A549 (cell line): ENCODE measurements around the gene SMIM10L2A. TPM values are rescaled to one million over a fixed set of nuclear protein-coding genes. Genes with fewer than 3 reads are reported as not detected.
"Not testable (repeated sequence)": the region's sequence is repeated elsewhere in the genome, so short reads cannot be mapped to it uniquely, and the experiment has no call there.

Source experiments
- ATAC-seq, 2 experiments: fragments of 200-7000 bp in 1 of 2; fragments of >200 bp in 1 of 2; cut with Nextera tagmentation in 1 of 2; cut with Tn5 transposase in 1 of 2; 3 replicates each; pipeline versions ENCODE4 v1.8.0 to v1.9.1; 2018 to 2020; ENCODE audit warnings: mild to moderate bottlenecking in 1 of 2, moderate library complexity in 1 of 2
- CTCF ChIA-PET: fragments of 300-600 bp; sonication (Branson Sonifier 250); formaldehyde crosslinking; extraction: SDS; loops from one replicate; lab custom pipeline; 2021; ENCODE audit warnings: antibody characterized with exemption, inconsistent platforms; lab: Yijun Ruan, JAX
- POLR2A ChIA-PET: fragments of 350-600 bp; formaldehyde crosslinking; extraction: SDS; loops from one replicate; lab custom pipeline; 2021; ENCODE audit warnings: antibody characterized with exemption, inconsistent platforms; lab: Yijun Ruan, JAX
- DNase-seq, 2 experiments: peaks; one replicate each; pipeline versions ENCODE4 v3.0.0 to v3.0.0-alpha.2; 2011 to 2016; ENCODE audit warnings: low read depth in 1 of 2, low spot score in 1 of 2
- FAIRE-seq: peaks from 2 replicates; lab custom pipeline; 2011; peaks lifted over from hg19 to GRCh38; lab: Jason Lieb, UNC
- H3K27ac ChIP-seq, 2 experiments: fragments of >200 bp; sonication (Bioruptor Twin); formaldehyde crosslinking; 3 replicates each; pipeline ENCODE4 v1.5.1; 2016 to 2017
- H3K4me1 ChIP-seq: fragments of >200 bp; sonication (Bioruptor Twin); formaldehyde crosslinking; 3 replicates; pipeline ENCODE4 v1.6.1; 2016
- H3K4me2 ChIP-seq: fragments of >200 bp; sonication (Bioruptor Twin); formaldehyde crosslinking; 3 replicates; pipeline ENCODE4 v1.6.1; 2016
- H3K4me3 ChIP-seq: fragments of >200 bp; sonication (Bioruptor Twin); formaldehyde crosslinking; 3 replicates; pipeline ENCODE4 v1.5.1; 2016
- H3K9me3 ChIP-seq: fragments of >200 bp; sonication (Bioruptor Twin); formaldehyde crosslinking; 3 replicates; pipeline ENCODE4 v1.6.1; 2016
- BCL3 ChIP-seq: fragments of >200 bp; sonication (Bioruptor Twin); formaldehyde crosslinking; IDR thresholded peaks from 3 replicates; pipeline ENCODE4 v1.6.1; 2016
- FOXS1 ChIP-seq: fragments of 250-450 bp; sonication (Bioruptor Pico); IDR thresholded peaks from 2 replicates; pipeline ENCODE4 v1.5.0; 2020; ENCODE audit warnings: mild to moderate bottlenecking, moderate library complexity
- KDM1A ChIP-seq: fragments of 200-600 bp; sonication (generic); IDR thresholded peaks from 2 replicates; pipeline ENCODE4 v1.6.1; 2016; ENCODE audit warnings: low read depth, mild to moderate bottlenecking
- MAX ChIP-seq: IDR thresholded peaks from 2 replicates; pipeline ENCODE4 v1.6.1; 2012
- POLR2A ChIP-seq: IDR thresholded peaks from 2 replicates; pipeline ENCODE4 v1.6.1; 2012; ENCODE audit warnings: mild to moderate bottlenecking, low read length
- RAD21 ChIP-seq, 2 experiments: fragments of >200 bp in 1 of 2; sonication (Bioruptor Twin) in 1 of 2; formaldehyde crosslinking in 1 of 2; IDR thresholded peaks in 1 of 2; conservative IDR thresholded peaks in 1 of 2; 2 replicates in 1 of 2; 3 replicates in 1 of 2; pipeline ENCODE4 v1.6.1; 2012 to 2018; ENCODE audit warnings: inconsistent platforms in 1 of 2
- SREBF2 ChIP-seq: fragments of 450-650 bp; IDR thresholded peaks from 2 replicates; pipeline ENCODE4 v1.6.1; 2014; ENCODE audit warnings: mild to moderate bottlenecking, moderate library complexity
- WGBS: methylation state at CpG from one replicate; pipeline ENCODE4 v1.1.6; 2017; ENCODE audit errors: missing lambda C conversion rate; 5-methylcytosine and 5-hydroxymethylcytosine counted together
- polyA plus RNA-seq, 4 experiments: library from polyadenylated mRNA; depleted of rRNA in 3 of 4; stranded (reverse); fragments of >200 nt; fragmentation: RNase III in 1 of 4; extraction: RNeasy Plus Mini Kit Qiagen cat#74134 plus additional on column Dnase treatment in 1 of 4; gene quantifications; 2 replicates in 3 of 4; 3 replicates in 1 of 4; pipeline ENCODE4 v1.2.3, GENCODE V29; 2011 to 2017

SMIM10L2A gene
- polyA plus RNA-seq, 2 of the 4 experiments (the other 2 are of a cell fraction) = 0.37 to 0.59 TPM

GRCh38 chrX:135420831-135421230 lies 913 bp upstream of the SMIM10L2A start:
- Histone ChIP-seq H3K4me2 (peak overlapping the region; percentile 93; the same call in 2 of the 3 replicates), H3K4me3 (no peak overlapping the region), H3K4me1 (no peaks in the 10 kb centered on the region; the same call in 2 of the 3 replicates), H3K9me3 (no peaks in the 10 kb centered on the region), H3K27ac (no peak overlapping the region)
- POLR2A ChIA-PET = no interaction called here
- WGBS = 89% methylated on average over 12 of the region's 12 CpGs
- CTCF ChIA-PET = no interaction called here
- no peak for ATAC-seq
- no peak for DNase-seq
- TF ChIP-seq RAD21 (conservative IDR thresholded peaks at IDR 0.05 in 1 of 2, IDR thresholded peaks at IDR 0.05 in 1 of 2) (no peak), SREBF2 (no peak)
- no peak for FAIRE-seq

- DNase-seq (peak; percentile 55 to 79), FAIRE-seq (no peak), ATAC-seq (peak; percentile 93 to 96)
- Histone ChIP-seq H3K9me3 (no peaks in the 10 kb centered on the region), H3K27ac (peak overlapping the region; percentile 61 to 75; a peak in 5 of 6 replicates), H3K4me2 (peak overlapping the region; percentile 93), H3K4me1 (no peaks in the 10 kb centered on the region), H3K4me3 (peak overlapping the region; percentile 57)
- TF ChIP-seq MAX (no peak), KDM1A (no peak), POLR2A (peak; percentile 13; the same call in 1 of the 2 replicates)
- ChIA-PET POLR2A (interaction anchor here (0.6 kb wide), 1 partner anchor 545 kb away, joined by 5 read pairs; no protein-coding TSS in a partner anchor), CTCF (no interaction called here)
- 6% methylated on average over 8 of the region's 29 CpGs for WGBS
Measured at GRCh38 chrX:135421537-135421931, 210 bp upstream of the SMIM10L2A start.

GRCh38 chrX:135422810-135423168 lies 1.0 kb downstream of the SMIM10L2A start:
- ATAC-seq, DNase-seq, H3K4me1 ChIP-seq, CTCF ChIA-PET, H3K27ac ChIP-seq, POLR2A ChIA-PET, FAIRE-seq, H3K9me3 ChIP-seq: not testable (repeated sequence)
- Histone ChIP-seq H3K4me2 (peak overlapping the region; percentile 93; the same call in 2 of the 3 replicates), H3K4me3 (peak overlapping the region; percentile 57; the same call in 1 of the 3 replicates)
- 95% methylated on average over 5 of the region's 10 CpGs for WGBS

- POLR2A ChIA-PET, ATAC-seq, H3K27ac ChIP-seq, H3K4me1 ChIP-seq, H3K4me2 ChIP-seq, H3K9me3 ChIP-seq, DNase-seq, H3K4me3 ChIP-seq, CTCF ChIA-PET: not testable (repeated sequence)
- 78% methylated on average over 5 of the region's 9 CpGs for WGBS
- peak; percentile 59 for FAIRE-seq
Measured at GRCh38 chrX:135423173-135423864, 1.6 kb downstream of the SMIM10L2A start.

- TF ChIP-seq SREBF2 = no peak
- POLR2A ChIA-PET = no interaction called here
- WGBS = 90% methylated on average over 7 of the region's 9 CpGs
Measured at GRCh38 chrX:135424469-135424868, 2.7 kb downstream of the SMIM10L2A start.

GRCh38 chrX:135425026-135425965 lies 3.6 kb downstream of the SMIM10L2A start:
- TF ChIP-seq BCL3 (no peak), FOXS1 (no peak), KDM1A (no peak)
- ATAC-seq (no peak), DNase-seq (no peak), FAIRE-seq (no peak)
- WGBS = 54% methylated on average over 9 of the region's 16 CpGs
- Histone ChIP-seq H3K4me1 (no peaks in the 10 kb centered on the region), H3K4me3 (no peak overlapping the region), H3K4me2 (no peak overlapping the region), H3K9me3 (no peaks in the 10 kb centered on the region), H3K27ac (no peak overlapping the region)
- CTCF ChIA-PET = interaction anchor here (0.8 kb wide), 1 partner anchor 11 kb away, joined by 4 read pairs; no protein-coding TSS in a partner anchor
- POLR2A ChIA-PET = no interaction called here

More at GRCh38 chrX:135424469-135424868, 2.7 kb downstream of the SMIM10L2A start:
- H3K4me2 ChIP-seq = no peak overlapping the region
- ATAC-seq = no peak
- H3K4me1 ChIP-seq = no peaks in the 10 kb centered on the region
- H3K9me3 ChIP-seq = no peaks in the 10 kb centered on the region
- FAIRE-seq = no peak
- no peak overlapping the region for H3K4me3 ChIP-seq
- DNase-seq = no peak
- H3K27ac ChIP-seq = no peak overlapping the region
- CTCF ChIA-PET = interaction anchor here (0.8 kb wide), 1 partner anchor 12 kb away, joined by 4 read pairs; no protein-coding TSS in a partner anchor
